Hair follicular keratinocyte (primary cell): Measurements from ENCODE around the gene ENDOD1. TPM values are rescaled to one million over a fixed set of nuclear protein-coding genes. Genes with fewer than 3 reads are reported as not detected.

Source experiments
- total RNA-seq: library from RNA; depleted of rRNA; stranded (reverse); fragments of >200 nt; gene quantifications from 2 replicates; pipeline ENCODE4 v1.2.3, GENCODE V29; 2015

Gene ENDOD1
- total RNA-seq = 23.0 and 37.4 TPM in 2 replicates

GRCh38 chr11:95089620-95090542 is at the start of gene ENDOD1:
Gene ENDOD1, plus strand, starts transcription at chr11:95089846. Its CDS starts 82 bp downstream, at chr11:95089928.

GRCh38 chr11:95049122-95049521 is 40.5 kb upstream of the ENDOD1 start, which contains the start of gene KDM4F:
Gene KDM4F, plus strand, starts transcription at chr11:95049422.

GRCh38 chr11:95066716-95067038 is 23.0 kb upstream of the ENDOD1 start, which contains the start of gene SRSF8:
Gene SRSF8, plus strand, starts transcription at chr11:95066919. Its CDS starts 308 bp downstream, at chr11:95067227.

Other genes with a start within 250 kb of the ENDOD1 start
- gene CWC15, start 116.3 kb upstream of the ENDOD1 start, total RNA-seq = 28.1 and 38.8 TPM in 2 replicates
- 1.2 and 2.1 TPM in 2 replicates for gene KDM4D, start 116.1 kb upstream of the ENDOD1 start, total RNA-seq
- not detected in 2 replicates for gene KDM4E, start 64.6 kb upstream of the ENDOD1 start, total RNA-seq
- gene KDM4F, start 40.4 kb upstream of the ENDOD1 start, total RNA-seq = not detected in 2 replicates
- 16.1 and 18.9 TPM in 2 replicates for gene SRSF8, start 22.9 kb upstream of the ENDOD1 start, total RNA-seq
- 9.4 and 11.9 TPM in 2 replicates for gene SESN3, start 141.4 kb downstream of the ENDOD1 start, total RNA-seq